HUES6 (cell line): Measurements from ENCODE around the gene CAPN14.

Experiments
- H3K27ac ChIP-seq: 2 replicates; pipeline ENCODE4 v1.7.0; 2013; ENCODE audit warnings: low read depth, mild to moderate bottlenecking, low read length, inconsistent platforms
- H3K27me3 ChIP-seq: 2 replicates; pipeline ENCODE4 v1.6.1; 2013; ENCODE audit warnings: low read length; ENCODE audit not compliant: control insufficient read depth, insufficient read depth
- H3K36me3 ChIP-seq: 2 replicates; pipeline ENCODE4 v1.6.1; 2013; ENCODE audit warnings: low read length; ENCODE audit not compliant: control insufficient read depth, insufficient read depth
- H3K4me1 ChIP-seq: 2 replicates; pipeline ENCODE4 v1.6.1; 2013; ENCODE audit warnings: low read length; ENCODE audit not compliant: control insufficient read depth, insufficient read depth
- H3K4me3 ChIP-seq: 2 replicates; pipeline ENCODE4 v1.5.1; 2013; ENCODE audit warnings: low read depth, low read length
- H3K9ac ChIP-seq: one replicate; pipeline ENCODE4 v1.6.1; 2013; ENCODE audit warnings: mild to moderate bottlenecking, low read length
- H3K9me3 ChIP-seq: 2 replicates; pipeline ENCODE4 v1.6.1; 2013; ENCODE audit warnings: low read depth, low read length; ENCODE audit not compliant: control insufficient read depth, insufficient read depth

CAPN14 gene

DNA sequence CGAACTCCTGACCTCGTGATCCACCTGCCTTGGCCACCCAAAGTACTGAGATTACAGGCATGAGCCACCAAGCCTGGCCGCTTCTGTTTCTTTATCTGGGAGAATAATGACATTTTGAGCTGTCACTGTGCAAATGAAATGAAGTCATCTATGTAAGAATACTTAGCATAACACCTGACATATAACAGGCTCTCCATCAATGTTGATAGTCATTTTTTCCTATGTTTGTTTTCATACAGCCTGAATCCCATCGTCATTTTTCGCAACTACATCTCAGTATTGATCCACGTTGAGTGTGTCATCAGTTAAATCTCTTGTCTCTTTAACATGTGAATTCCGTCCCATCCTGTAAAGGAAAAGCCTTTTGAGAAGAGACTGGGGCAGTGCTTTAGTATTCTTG, 6.4 kb upstream of the CAPN14 start:
- no peaks in the 10 kb centered on the region for H3K27me3 ChIP-seq

GRCh38 chr2:31223026-31223425, 5.7 kb upstream of the CAPN14 start:
- Histone ChIP-seq H3K4me3 (no peak overlapping the region), H3K9ac (no peak overlapping the region), H3K27ac (no peak overlapping the region), H3K36me3 (no peaks in the 10 kb centered on the region), H3K27me3 (no peaks in the 10 kb centered on the region), H3K4me1 (no peaks in the 10 kb centered on the region), H3K9me3 (no peaks in the 10 kb centered on the region)

More for the DNA sequence above, 6.4 kb upstream of the CAPN14 start:
- H3K27ac ChIP-seq, result no peak overlapping the region
- no peaks in the 10 kb centered on the region for H3K36me3 ChIP-seq
- no peak overlapping the region for H3K4me3 ChIP-seq
- H3K9me3 ChIP-seq, result no peaks in the 10 kb centered on the region
- no peaks in the 10 kb centered on the region for H3K4me1 ChIP-seq
- no peak overlapping the region for H3K9ac ChIP-seq

- H3K27me3 ChIP-seq, result no peaks in the 10 kb centered on the region
- no peaks in the 10 kb centered on the region for H3K36me3 ChIP-seq
- no peak overlapping the region for H3K27ac ChIP-seq
- H3K9me3 ChIP-seq, result no peaks in the 10 kb centered on the region
- no peaks in the 10 kb centered on the region; the same call in 1 of the 2 replicates for H3K4me1 ChIP-seq
- no peak overlapping the region for H3K4me3 ChIP-seq
- H3K9ac ChIP-seq, result no peak overlapping the region
Measured at GRCh38 chr2:31222071-31222470, 4.8 kb upstream of the CAPN14 start.

DNA sequence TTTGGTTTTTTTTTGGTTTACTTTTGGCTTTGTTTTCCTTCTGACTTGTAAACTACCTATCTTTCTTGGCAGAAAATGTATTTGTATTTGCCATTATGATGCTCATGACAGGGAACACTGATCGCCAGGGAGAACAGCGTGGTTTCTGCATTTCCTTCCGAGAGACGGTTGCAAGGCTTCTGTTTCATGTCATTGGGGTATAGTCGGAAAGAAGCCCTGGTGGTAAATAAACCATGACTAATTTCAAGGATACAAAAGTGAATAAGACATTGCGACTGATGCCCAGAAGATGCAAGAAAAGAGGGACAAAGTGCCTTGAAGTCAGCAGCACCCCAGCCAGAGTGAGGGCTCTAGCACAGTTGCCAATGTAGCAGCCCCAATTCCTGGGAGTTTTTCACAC, 4.2 kb upstream of the CAPN14 start:
- Histone ChIP-seq H3K27ac (no peak overlapping the region), H3K4me3 (no peak overlapping the region), H3K9me3 (no peaks in the 10 kb centered on the region), H3K36me3 (no peaks in the 10 kb centered on the region), H3K27me3 (no peaks in the 10 kb centered on the region), H3K9ac (no peak overlapping the region), H3K4me1 (no peaks in the 10 kb centered on the region; the same call in 1 of the 2 replicates)

GRCh38 chr2:31219131-31219969, 2.0 kb upstream of the CAPN14 start:
- Histone ChIP-seq H3K27ac (no peak overlapping the region), H3K4me3 (no peak overlapping the region), H3K4me1 (no peaks in the 10 kb centered on the region; the same call in 1 of the 2 replicates), H3K9me3 (no peaks in the 10 kb centered on the region), H3K9ac (no peak overlapping the region), H3K27me3 (no peaks in the 10 kb centered on the region), H3K36me3 (no peaks in the 10 kb centered on the region)

GRCh38 chr2:31216734-31217133, 581 bp downstream of the CAPN14 start:
- no peak overlapping the region for H3K4me3 ChIP-seq
- H3K27ac ChIP-seq, result no peak overlapping the region
- H3K4me1 ChIP-seq, result peaks cover 10% of the 10 kb centered on the region
- no peak overlapping the region for H3K9ac ChIP-seq
- H3K27me3 ChIP-seq, result no peaks in the 10 kb centered on the region
- no peaks in the 10 kb centered on the region for H3K36me3 ChIP-seq
- H3K9me3 ChIP-seq, result no peaks in the 10 kb centered on the region

- H3K9ac ChIP-seq, result no peak overlapping the region
- no peak overlapping the region for H3K27ac ChIP-seq
- no peak overlapping the region for H3K4me3 ChIP-seq
- no peaks in the 10 kb centered on the region for H3K36me3 ChIP-seq
- H3K27me3 ChIP-seq, result no peaks in the 10 kb centered on the region
- peaks cover 10% of the 10 kb centered on the region for H3K4me1 ChIP-seq
- no peaks in the 10 kb centered on the region for H3K9me3 ChIP-seq
Measured at GRCh38 chr2:31214444-31214915, 2.8 kb downstream of the CAPN14 start.

DNA sequence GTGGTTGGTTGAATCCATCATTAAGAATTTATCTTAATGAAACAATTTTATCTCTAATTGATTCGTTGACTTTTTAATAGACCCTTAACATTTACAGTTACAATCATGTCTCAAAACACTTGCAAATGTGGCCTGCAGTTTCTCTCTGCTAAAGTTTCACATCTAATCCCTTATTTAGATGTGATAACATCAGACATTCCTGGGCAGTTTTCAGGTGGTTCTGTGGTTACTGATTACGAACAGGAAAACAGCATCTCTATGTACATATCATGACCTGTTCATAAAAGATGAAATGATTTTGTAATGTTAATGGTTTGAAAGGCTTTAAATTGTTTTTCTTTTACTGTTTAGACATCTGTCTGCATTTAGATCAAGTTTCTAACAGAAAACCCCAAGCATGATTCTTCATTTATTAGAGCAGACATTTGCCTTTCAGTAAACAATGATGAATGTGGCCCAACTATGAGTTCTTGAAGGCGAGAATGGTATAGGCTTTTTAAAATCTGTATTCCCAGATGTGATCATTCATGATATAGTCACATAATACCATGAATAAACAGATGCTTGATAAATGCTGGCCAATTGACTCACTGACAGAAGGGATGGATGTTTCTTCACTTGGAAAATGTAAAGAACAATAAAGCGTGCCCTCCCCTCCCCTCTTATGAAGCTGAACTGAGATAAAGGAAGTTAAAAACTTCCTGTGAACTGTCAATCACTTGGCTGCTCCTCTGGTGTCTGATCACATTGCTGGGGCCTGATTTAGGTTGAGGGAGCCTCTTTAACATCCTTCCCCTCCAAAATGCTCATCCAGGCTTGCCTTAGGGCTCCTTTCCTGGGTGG, 3.5 kb downstream of the CAPN14 start:
- H3K4me1 ChIP-seq, result peaks cover 10% of the 10 kb centered on the region
- no peak overlapping the region for H3K27ac ChIP-seq
- H3K9ac ChIP-seq, result no peak overlapping the region
- no peaks in the 10 kb centered on the region for H3K36me3 ChIP-seq
- H3K4me3 ChIP-seq, result no peak overlapping the region
- no peaks in the 10 kb centered on the region for H3K9me3 ChIP-seq
- no peaks in the 10 kb centered on the region for H3K27me3 ChIP-seq

DNA sequence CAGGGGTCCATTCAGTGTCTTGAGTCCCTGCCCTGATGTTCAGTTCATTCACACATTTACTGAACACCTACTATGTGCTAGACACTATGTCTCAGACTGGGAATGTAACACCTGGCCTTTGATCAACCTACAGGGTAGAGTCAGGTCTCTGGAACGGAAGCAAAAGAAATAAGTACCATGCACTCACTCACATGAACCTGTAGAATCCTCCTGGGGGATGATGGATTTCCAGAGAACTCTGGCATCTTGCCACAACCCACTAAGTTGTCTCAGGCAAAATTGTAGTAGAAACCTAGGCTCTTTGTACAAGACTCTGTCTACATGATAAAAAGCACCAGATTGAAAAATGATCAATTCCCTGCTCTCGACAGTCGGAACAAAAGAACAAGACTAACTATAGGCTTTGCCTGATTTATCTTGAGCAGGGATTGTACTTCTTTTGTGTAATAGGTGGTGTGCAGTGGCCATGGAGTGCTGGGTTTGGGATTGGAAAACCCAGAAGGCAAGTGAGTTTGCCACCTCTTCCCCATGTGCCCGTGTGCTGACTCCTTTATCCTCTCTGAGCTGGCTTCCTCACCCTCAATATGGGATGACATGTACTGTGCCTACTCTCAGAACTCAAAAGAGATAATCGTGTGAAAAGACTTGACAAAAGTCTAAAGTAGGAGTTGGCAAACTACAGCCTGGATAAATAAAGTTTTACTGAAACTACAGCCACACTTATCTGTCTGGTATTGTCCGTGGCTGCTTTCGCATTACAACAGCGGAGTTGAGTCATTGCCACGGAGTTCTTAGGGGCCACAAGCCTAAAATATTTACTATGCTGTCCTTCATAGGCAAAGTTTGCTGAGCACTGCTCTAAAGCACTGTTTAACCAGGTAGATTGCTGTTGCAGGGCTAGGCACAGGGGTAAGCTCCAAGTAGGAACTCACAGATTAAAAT, 4.4 kb downstream of the CAPN14 start:
- H3K36me3 ChIP-seq, result no peaks in the 10 kb centered on the region
- H3K4me3 ChIP-seq, result no peak overlapping the region
- H3K9me3 ChIP-seq, result no peaks in the 10 kb centered on the region
- no peak overlapping the region for H3K9ac ChIP-seq
- peaks cover 15% of the 10 kb centered on the region for H3K4me1 ChIP-seq
- no peak overlapping the region for H3K27ac ChIP-seq
- no peaks in the 10 kb centered on the region for H3K27me3 ChIP-seq

GRCh38 chr2:31208240-31208639, 9.1 kb downstream of the CAPN14 start:
- H3K4me3 ChIP-seq, result no peak overlapping the region
- H3K9me3 ChIP-seq, result no peaks in the 10 kb centered on the region
- H3K27me3 ChIP-seq, result no peaks in the 10 kb centered on the region
- no peak overlapping the region for H3K27ac ChIP-seq
- H3K4me1 ChIP-seq, result peaks cover 9% of the 10 kb centered on the region
- H3K9ac ChIP-seq, result no peak overlapping the region
- H3K36me3 ChIP-seq, result no peaks in the 10 kb centered on the region
